Kidney (tissue), 14 donors: ENCODE data around the gene LMNA. TPM values are rescaled to one million over a fixed set of nuclear protein-coding genes. Genes with fewer than 3 reads are reported as not detected.

Source experiments
- DNase-seq, 5 donors: peaks; one replicate each; pipeline ENCODE4 v3.0.0-alpha.2; 2013 to 2020
- FAIRE-seq: peaks from 2 replicates; lab custom pipeline; 2012; peaks lifted over from hg19 to GRCh38; lab: Jason Lieb, UNC
- H3K27ac ChIP-seq, 2 donors: one replicate each; pipeline ENCODE4 v1.7.0; 2013; ENCODE audit warnings: low read depth in 2 of 2, low read length in 2 of 2, inconsistent platforms in 1 of 2
- H3K27me3 ChIP-seq: one replicate; pipeline ENCODE4 v1.7.1; 2013; ENCODE audit warnings: low read length, inconsistent platforms; ENCODE audit not compliant: control insufficient read depth, insufficient read depth
- H3K36me3 ChIP-seq, 3 donors: one replicate each; pipeline versions ENCODE4 v1.7.0 to v1.7.1; 2013; ENCODE audit warnings: low read length in 3 of 3, control low read depth in 1 of 3, inconsistent platforms in 1 of 3; ENCODE audit not compliant: insufficient read depth in 3 of 3, control insufficient read depth in 2 of 3
- H3K4me1 ChIP-seq, 3 donors: one replicate each; pipeline versions ENCODE4 v1.7.0 to v1.7.1; 2013; ENCODE audit warnings: low read length in 3 of 3, inconsistent platforms in 1 of 3, low read depth in 1 of 3; ENCODE audit not compliant: control insufficient read depth in 2 of 3, insufficient read depth in 2 of 3
- H3K4me3 ChIP-seq, 3 donors: one replicate each; pipeline versions ENCODE4 v1.7.0 to v1.8.1; 2013; ENCODE audit warnings: low read length in 3 of 3, control low read depth in 1 of 3, inconsistent platforms in 1 of 3
- H3K9ac ChIP-seq, 3 donors: one replicate each; pipeline versions ENCODE4 v1.7.0 to v1.7.1; 2013; ENCODE audit warnings: low read length in 3 of 3, control low read depth in 1 of 3, inconsistent platforms in 1 of 3
- H3K9me3 ChIP-seq, 3 donors: one replicate each; pipeline versions ENCODE4 v1.7.0 to v1.7.1; 2013; ENCODE audit warnings: low read length in 3 of 3, control low read depth in 1 of 3, inconsistent platforms in 1 of 3; ENCODE audit not compliant: control insufficient read depth in 2 of 3, insufficient read depth in 1 of 3
- CTCF ChIP-seq: IDR thresholded peaks from 3 replicates; pipeline ENCODE4 v1.5.1; 2012; ENCODE audit warnings: mild to moderate bottlenecking, moderate library complexity, borderline replicate concordance; ENCODE audit not compliant: insufficient read depth; ENCODE audit errors: extremely low read depth
- intact Hi-C: fragments of 100-400 bp; cut with DNase I; formaldehyde crosslinking; loops from one replicate; pipeline ENCODE4 v1.11.1; 2022
- polyA plus RNA-seq: library from polyadenylated mRNA; stranded (reverse); fragments of 350-450 nt; fragmentation: Illumina TruSeq; extraction: RNeasy Lipid Tissue Mini Kit (QIAGEN cat#74804); gene quantifications from one replicate; pipeline ENCODE4 v1.2.3, GENCODE V29; 2014; ENCODE audit warnings: low read depth, low replicate concordance; ENCODE audit not compliant: insufficient read depth
- total RNA-seq: library from RNA; stranded (reverse); fragmentation: NEBNext Ultra II Directional; extraction: Animal tissue kit (Norgen Biotek cat#: 25700); gene quantifications from one replicate; pipeline ENCODE4 v1.2.1, GENCODE V29; 2021
- donor health status: control.
- donor health status: control.
- donor health status: control.
- donor health status: control.
- donor health status: control.
- donor health status: DM: yes; HTN: yes; CAD: no.
- donor health status: Normal renal cell carcinoma (clear cell type).

The LMNA gene
- total and polyA plus RNA-seq, 2 donors from 2014 or later, result 145 to 384 TPM

GRCh38 chr1:156146769-156147405, 32.4 kb downstream of the LMNA start:
- DNase-seq (peak in 3 of 5 donors; percentile 65 to 83 (median 67)), FAIRE-seq (no peak)
- intact Hi-C loops, result loop anchor here (5.0 kb wide), 1 partner anchor 80 kb away; no protein-coding TSS in a partner anchor
- Histone ChIP-seq H3K4me1 (peaks cover 3 to 24% (median 15%) of the 10 kb centered on the region in 3 donors), H3K36me3 (no peaks in the 10 kb centered on the region), H3K27me3 (no peaks in the 10 kb centered on the region), H3K9me3 (no peaks in the 10 kb centered on the region), H3K4me3 (peak overlapping the region in 2 of 3 donors; percentile 1 to 42), H3K9ac (peak overlapping the region in 1 of 3 donors; percentile 48), H3K27ac (peak overlapping the region; percentile 30 to 59)
- TF ChIP-seq CTCF, result no peak

GRCh38 chr1:156148216-156148615, 33.7 kb downstream of the LMNA start:
- no peak overlapping the region for H3K27ac ChIP-seq
- no peaks in the 10 kb centered on the region for H3K9me3 ChIP-seq
- H3K4me3 ChIP-seq, result no peak overlapping the region
- intact Hi-C loops, result loop anchor here (5.0 kb wide), 1 partner anchor 79 kb away; no protein-coding TSS in a partner anchor
- peaks cover 5 to 34% (median 19%) of the 10 kb centered on the region in 3 donors for H3K4me1 ChIP-seq
- TF ChIP-seq CTCF, result no peak
- no peaks in the 10 kb centered on the region for H3K36me3 ChIP-seq
- no peaks in the 10 kb centered on the region for H3K27me3 ChIP-seq
- no peak overlapping the region for H3K9ac ChIP-seq
- no peak for DNase-seq
- no peak for FAIRE-seq

GRCh38 chr1:156149374-156150332, 35.1 kb downstream of the LMNA start:
- Histone ChIP-seq H3K27ac (peak overlapping the region in 1 of 2 donors; percentile 34), H3K4me1 (peaks cover 6 to 38% (median 24%) of the 10 kb centered on the region in 3 donors), H3K27me3 (no peaks in the 10 kb centered on the region), H3K9ac (no peak overlapping the region), H3K36me3 (no peaks in the 10 kb centered on the region), H3K9me3 (no peaks in the 10 kb centered on the region), H3K4me3 (no peak overlapping the region)
- DNase-seq, result peak in 4 of 5 donors; percentile 65 to 84 (median 76)
- no peak for TF ChIP-seq CTCF
- intact Hi-C loops, result loop anchor here (5.0 kb wide), 1 partner anchor 78 kb away; no protein-coding TSS in a partner anchor
- no peak for FAIRE-seq
